Measurements from ENCODE around the gene GSTA2.

- no peak for TF ChIP-seq CTCF (IDR thresholded peaks at IDR 0.05; ENCODE audit: poor library complexity)
- TF ChIP-seq EZH2phosphoT487 (IDR thresholded peaks at IDR 0.05; ENCODE audit: low read depth, severe bottlenecking, unreplicated experiment): no peak
Observed at GRCh38 chr6:52734072-52734471, 29.2 kb downstream of the GSTA2 start.

Measured in hepatocyte (in vitro differentiated cells).